Liver (tissue), 9 donors: ENCODE measurements around the gene SLC2A9. TPM values are rescaled to one million over a fixed set of nuclear protein-coding genes. Genes with fewer than 3 reads are reported as not detected.

ENCODE experiments used
- DNase-seq: peaks from one replicate; pipeline ENCODE4 v3.0.0-alpha.2; 2017; ENCODE audit warnings: low spot score
- H3K27ac ChIP-seq, 2 donors: one replicate each; pipeline ENCODE4 v1.7.0; 2013; ENCODE audit warnings: inconsistent platforms in 2 of 2, low read length in 2 of 2, control low read depth in 1 of 2, low read depth in 1 of 2, mild to moderate bottlenecking in 1 of 2
- H3K27me3 ChIP-seq, 4 donors: one replicate each; pipeline versions ENCODE4 v1.6.1 to v1.7.0; 2013; ENCODE audit warnings: low read length in 3 of 4, inconsistent platforms in 1 of 4, mild to moderate bottlenecking in 1 of 4, moderate library complexity in 1 of 4; ENCODE audit not compliant: control insufficient read depth in 4 of 4, insufficient read depth in 4 of 4
- H3K36me3 ChIP-seq, 4 donors: one replicate each; pipeline versions ENCODE4 v1.6.1 to v1.7.0; 2013; ENCODE audit warnings: low read length in 3 of 4, mild to moderate bottlenecking in 3 of 4, low read depth in 1 of 4, moderate library complexity in 1 of 4; ENCODE audit not compliant: control insufficient read depth in 4 of 4, insufficient read depth in 3 of 4
- H3K4me1 ChIP-seq, 4 donors: one replicate each; pipeline versions ENCODE4 v1.6.1 to v1.7.0; 2013; ENCODE audit warnings: low read length in 3 of 4, mild to moderate bottlenecking in 3 of 4, moderate library complexity in 1 of 4; ENCODE audit not compliant: control insufficient read depth in 4 of 4, insufficient read depth in 4 of 4
- H3K4me3 ChIP-seq, 3 donors: one replicate each; pipeline versions ENCODE4 v1.6.1 to v1.7.0; 2013; ENCODE audit warnings: low read length in 3 of 3, control low read depth in 1 of 3, low read depth in 1 of 3, mild to moderate bottlenecking in 1 of 3
- H3K9ac ChIP-seq, 2 donors: one replicate each; pipeline ENCODE4 v1.7.0; 2013; ENCODE audit warnings: low read length in 2 of 2, mild to moderate bottlenecking in 2 of 2, moderate library complexity in 2 of 2, control low read depth in 1 of 2, low read depth in 1 of 2
- H3K9me3 ChIP-seq, 4 donors: one replicate each; pipeline versions ENCODE4 v1.6.1 to v1.7.0; 2013; ENCODE audit warnings: low read length in 3 of 4; ENCODE audit not compliant: control insufficient read depth in 4 of 4
- ATF3 ChIP-seq: IDR thresholded peaks from 2 replicates; pipeline ENCODE4 v1.6.1; 2016; ENCODE audit warnings: antibody characterized with exemption
- CTCF ChIP-seq: fragments of 150-350 bp; IDR thresholded peaks from 2 replicates; pipeline ENCODE4 v1.5.1; 2017; ENCODE audit warnings: improper control_type of control experiment, low read depth, low read length; ENCODE audit not compliant: missing input control
- EGR1 ChIP-seq, 2 donors: IDR thresholded peaks; 2 replicates each; pipeline ENCODE4 v1.6.1; 2016 to 2018; ENCODE audit warnings: antibody characterized with exemption in 2 of 2, low read depth in 2 of 2
- FOXA1 ChIP-seq: IDR thresholded peaks from 2 replicates; pipeline ENCODE4 v1.6.1; 2016; ENCODE audit warnings: antibody characterized with exemption
- GABPA ChIP-seq, 2 donors: IDR thresholded peaks in 1 of 2; conservative IDR thresholded peaks in 1 of 2; 2 replicates each; pipeline ENCODE4 v1.6.1; 2016; ENCODE audit warnings: antibody characterized with exemption in 2 of 2, mild to moderate bottlenecking in 1 of 2, moderate library complexity in 1 of 2
- HNF4A ChIP-seq, 2 donors: conservative IDR thresholded peaks; 2 replicates each; pipeline ENCODE4 v1.6.1; 2016; ENCODE audit warnings: antibody characterized with exemption in 2 of 2, mild to moderate bottlenecking in 2 of 2
- HNF4G ChIP-seq: IDR thresholded peaks from 2 replicates; pipeline ENCODE4 v1.6.1; 2016; ENCODE audit warnings: antibody characterized with exemption
- JUND ChIP-seq, 2 donors: IDR thresholded peaks; 2 replicates each; pipeline ENCODE4 v1.6.1; 2016; ENCODE audit warnings: antibody characterized with exemption in 2 of 2
- NR2F2 ChIP-seq: IDR thresholded peaks from 2 replicates; pipeline ENCODE4 v1.6.1; 2016; ENCODE audit warnings: antibody characterized with exemption
- RAD21 ChIP-seq, 2 donors: IDR thresholded peaks; 2 replicates each; pipeline ENCODE4 v1.6.1; 2016; ENCODE audit warnings: antibody characterized with exemption in 2 of 2, mild to moderate bottlenecking in 2 of 2
- SP1 ChIP-seq: IDR thresholded peaks from 2 replicates; pipeline ENCODE4 v1.6.1; 2018; ENCODE audit warnings: antibody characterized with exemption, mild to moderate bottlenecking
- TAF1 ChIP-seq: conservative IDR thresholded peaks from 2 replicates; pipeline ENCODE4 v1.6.1; 2016; ENCODE audit warnings: antibody characterized with exemption, mild to moderate bottlenecking
- YY1 ChIP-seq: IDR thresholded peaks from 2 replicates; pipeline ENCODE4 v1.6.1; 2016; ENCODE audit warnings: antibody characterized with exemption, mild to moderate bottlenecking
- ZBTB33 ChIP-seq: IDR thresholded peaks from 2 replicates; pipeline ENCODE4 v1.6.1; 2016; ENCODE audit warnings: antibody characterized with exemption
- WGBS: extraction: QIAGEN DNeasy Blood & Tissue Kit; methylation state at CpG from one replicate; pipeline ENCODE4 v1.1.7; 2013; 5-methylcytosine and 5-hydroxymethylcytosine counted together
- polyA plus RNA-seq, 2 donors: library from polyadenylated mRNA; stranded (reverse) in 1 of 2; unstranded in 1 of 2; fragments of 200-250 nt in 1 of 2; fragments of >200 nt in 1 of 2; fragmentation: Nextera tagmentation in 1 of 2; extraction: Ambion mirVana in 1 of 2; gene quantifications; one replicate each; pipeline versions ENCODE4 v1.2.1 to v1.2.3, GENCODE V29; 2013 to 2015
- total RNA-seq, 2 donors: library from RNA; depleted of rRNA; stranded (reverse); fragments of >200 nt; gene quantifications; one replicate each; pipeline ENCODE4 v1.2.3, GENCODE V29; 2014
- donor health status: healthy.
- donor health status: healthy.
- donor health status: healthy.
- donor health status: healthy.
- donor health status: healthy.

Gene SLC2A9
- total and polyA plus RNA-seq, 4 donors: 6.2 to 49.0 (median 21.6) TPM

GRCh38 chr4:10030972-10031667 lies 9.8 kb upstream of the SLC2A9 start:
- WGBS: 72% methylated on average over 7 of the region's 7 CpGs
- Histone ChIP-seq H3K36me3 (no peaks in the 10 kb centered on the region), H3K4me1 (peaks cover 0 to 17% (median 7%) of the 10 kb centered on the region in 4 donors), H3K4me3 (no peak overlapping the region), H3K27me3 (no peaks in the 10 kb centered on the region), H3K9me3 (no peaks in the 10 kb centered on the region), H3K9ac (no peak overlapping the region), H3K27ac (no peak overlapping the region)
- TF ChIP-seq YY1: no peak
- no peak for TF ChIP-seq GABPA (IDR thresholded peaks at IDR 0.05 in 1 of 2, conservative IDR thresholded peaks at IDR 0.05 in 1 of 2)
- no peak for TF ChIP-seq ATF3
- no peak for TF ChIP-seq HNF4G
- no peak for TF ChIP-seq JUND (IDR thresholded peaks at IDR 0.05)
- no peak for TF ChIP-seq ZBTB33
- TF ChIP-seq TAF1: no peak
- no peak for TF ChIP-seq RAD21 (IDR thresholded peaks at IDR 0.05)
- no peak for TF ChIP-seq NR2F2
- TF ChIP-seq FOXA1: no peak
- TF ChIP-seq EGR1 (IDR thresholded peaks at IDR 0.05; ENCODE audit: low read depth in 2 of 2): no peak
- DNase-seq: no peak

- Histone ChIP-seq H3K27me3 (no peaks in the 10 kb centered on the region), H3K9me3 (no peaks in the 10 kb centered on the region), H3K4me3 (no peak overlapping the region), H3K9ac (no peak overlapping the region), H3K27ac (no peak overlapping the region), H3K4me1 (peaks cover 0 to 23% (median 9%) of the 10 kb centered on the region in 4 donors), H3K36me3 (no peaks in the 10 kb centered on the region)
- TF ChIP-seq FOXA1 (no peak), NR2F2 (no peak), GABPA (IDR thresholded peaks at IDR 0.05 in 1 of 2, conservative IDR thresholded peaks at IDR 0.05 in 1 of 2) (no peak), EGR1 (IDR thresholded peaks at IDR 0.05; ENCODE audit: low read depth in 2 of 2) (no peak), HNF4A (conservative IDR thresholded peaks at IDR 0.05) (no peak), HNF4G (no peak), TAF1 (no peak), SP1 (no peak), JUND (IDR thresholded peaks at IDR 0.05) (no peak)
- no peak for DNase-seq
- 97% methylated on average over 4 of the region's 4 CpGs for WGBS
Observed at GRCh38 chr4:10029403-10029802, 8.1 kb upstream of the SLC2A9 start.

- H3K9ac ChIP-seq: no peak overlapping the region
- H3K9me3 ChIP-seq: no peaks in the 10 kb centered on the region
- H3K27ac ChIP-seq: no peak overlapping the region
- H3K4me1 ChIP-seq: peaks cover 0 to 23% (median 9%) of the 10 kb centered on the region in 4 donors
- no peak overlapping the region for H3K4me3 ChIP-seq
- no peaks in the 10 kb centered on the region for H3K36me3 ChIP-seq
- no peak for DNase-seq
- H3K27me3 ChIP-seq: no peaks in the 10 kb centered on the region
- TF ChIP-seq ATF3: no peak
- no peak for TF ChIP-seq TAF1
- no peak for TF ChIP-seq GABPA (IDR thresholded peaks at IDR 0.05 in 1 of 2, conservative IDR thresholded peaks at IDR 0.05 in 1 of 2)
- TF ChIP-seq CTCF: no peak
- TF ChIP-seq HNF4A (conservative IDR thresholded peaks at IDR 0.05): peak in 1 of 2 donors; percentile 12
- TF ChIP-seq HNF4G: no peak
- TF ChIP-seq FOXA1: no peak
- WGBS: 39% methylated on average over 4 of the region's 4 CpGs
Observed at GRCh38 chr4:10028910-10029309, 7.6 kb upstream of the SLC2A9 start.
